Measurements from ENCODE around the gene CPNE1.

CPNE1 gene

GRCh38 chr20:35629427-35630145, 35.1 kb downstream of the CPNE1 start:
- H3K4me3 ChIP-seq (replicated peaks; ENCODE audit: low read depth, low read length) = no peak overlapping the region
- no peak for TF ChIP-seq CTCF (IDR thresholded peaks at IDR 0.05; ENCODE audit: low read depth, low read length, missing control alignments)
- DNase-seq (ENCODE audit: extremely low read depth, low read depth) = no peak

- TF ChIP-seq CTCF (IDR thresholded peaks at IDR 0.05; ENCODE audit: low read depth, low read length, missing control alignments) = no peak
- H3K4me3 ChIP-seq (replicated peaks; ENCODE audit: low read depth, low read length) = no peak overlapping the region
- DNase-seq (ENCODE audit: extremely low read depth, low read depth) = no peak
Observed at GRCh38 chr20:35627121-35627520, 37.6 kb downstream of the CPNE1 start.

- DNase-seq (ENCODE audit: extremely low read depth, low read depth) = no peak
- no peak overlapping the region for H3K4me3 ChIP-seq (replicated peaks; ENCODE audit: low read depth, low read length)
- TF ChIP-seq CTCF (IDR thresholded peaks at IDR 0.05; ENCODE audit: low read depth, low read length, missing control alignments) = no peak
Observed at GRCh38 chr20:35626386-35627001, 38.2 kb downstream of the CPNE1 start.

- DNase-seq (ENCODE audit: extremely low read depth, low read depth) = no peak
- no peak for TF ChIP-seq CTCF (IDR thresholded peaks at IDR 0.05; ENCODE audit: low read depth, low read length, missing control alignments)
- no peak overlapping the region for H3K4me3 ChIP-seq (replicated peaks; ENCODE audit: low read depth, low read length)
Observed at GRCh38 chr20:35625584-35626385, 38.9 kb downstream of the CPNE1 start.

- no peak for DNase-seq (ENCODE audit: extremely low read depth, low read depth)
- H3K4me3 ChIP-seq (replicated peaks; ENCODE audit: low read depth, low read length) = no peak overlapping the region
- no peak for TF ChIP-seq CTCF (IDR thresholded peaks at IDR 0.05; ENCODE audit: low read depth, low read length, missing control alignments)
Observed at GRCh38 chr20:35621560-35621946, 43.1 kb downstream of the CPNE1 start.

- no peak for TF ChIP-seq CTCF (IDR thresholded peaks at IDR 0.05; ENCODE audit: low read depth, low read length, missing control alignments)
- no peak for DNase-seq (ENCODE audit: extremely low read depth, low read depth)
- no peak overlapping the region for H3K4me3 ChIP-seq (replicated peaks; ENCODE audit: low read depth, low read length)
Observed at GRCh38 chr20:35620818-35621559, 43.7 kb downstream of the CPNE1 start.

All from HFF-Myc (cell line).